Measurements from ENCODE around the gene ADD3.

The ADD3 gene

DNA sequence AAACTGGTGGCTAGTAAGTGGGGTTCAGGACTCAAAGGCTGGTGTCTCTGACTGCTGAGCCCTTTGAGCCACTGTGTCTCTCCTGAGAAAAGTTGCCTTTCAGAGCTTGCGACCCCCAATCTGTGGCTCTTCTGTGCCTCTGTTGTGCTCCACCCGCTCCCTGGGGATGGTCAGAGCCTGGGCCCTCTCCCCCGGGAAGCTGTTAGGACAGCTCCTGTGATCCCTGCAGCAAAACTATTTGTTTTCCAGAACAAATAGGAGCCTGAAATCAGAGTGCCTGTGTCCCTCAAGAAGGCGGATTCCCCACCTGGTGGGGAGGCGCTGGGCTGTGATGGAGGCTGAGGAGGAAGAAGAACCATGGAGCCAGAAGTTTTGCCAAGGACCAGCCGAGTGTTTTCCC lies 143.2 kb downstream of the ADD3 start:
- no peak for DNase-seq (ENCODE audit: low read depth in 2 of 2)

DNA sequence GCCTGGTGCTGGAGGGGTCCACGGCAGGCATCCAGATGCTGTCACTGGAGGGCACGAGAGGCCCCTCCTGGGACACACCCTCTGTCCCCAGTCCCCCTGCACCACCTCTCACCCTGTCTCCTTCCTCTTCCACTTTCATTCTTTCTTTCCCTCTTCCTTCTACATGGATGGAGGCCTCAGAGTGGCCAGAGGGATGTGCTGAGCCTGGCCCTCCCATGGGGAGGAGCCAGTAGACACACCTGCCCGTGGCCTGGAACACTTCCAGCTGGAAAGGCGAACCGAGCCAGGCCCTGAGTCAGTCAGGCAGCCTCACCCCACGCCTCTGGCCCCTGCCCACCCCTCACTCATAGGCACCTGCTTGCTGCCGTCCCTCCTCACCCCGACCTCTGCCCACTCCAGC lies 143.7 kb downstream of the ADD3 start:
- no peak for DNase-seq (ENCODE audit: low read depth in 2 of 2)

DNA sequence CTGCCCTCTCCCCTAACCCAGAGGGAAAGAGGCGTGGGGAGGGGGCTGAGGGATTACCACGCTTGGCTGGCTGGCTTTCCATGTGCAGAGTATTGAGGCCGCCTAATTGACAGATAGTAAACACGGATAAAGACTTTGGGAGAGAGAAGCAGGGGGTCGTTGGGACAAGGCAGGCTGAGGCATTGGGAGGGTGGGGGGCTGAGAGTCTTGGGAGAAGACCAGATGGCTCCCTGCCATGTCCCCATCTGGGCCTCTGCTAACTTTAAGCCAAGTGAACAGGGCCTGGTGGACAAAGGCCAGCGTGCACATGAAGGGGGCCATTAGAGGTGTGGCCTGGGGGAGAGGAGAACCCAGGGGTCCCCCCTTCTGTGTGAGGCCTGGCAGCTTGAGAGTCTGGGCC lies 144.2 kb downstream of the ADD3 start:
- no peak for DNase-seq (ENCODE audit: low read depth in 2 of 2)

DNA sequence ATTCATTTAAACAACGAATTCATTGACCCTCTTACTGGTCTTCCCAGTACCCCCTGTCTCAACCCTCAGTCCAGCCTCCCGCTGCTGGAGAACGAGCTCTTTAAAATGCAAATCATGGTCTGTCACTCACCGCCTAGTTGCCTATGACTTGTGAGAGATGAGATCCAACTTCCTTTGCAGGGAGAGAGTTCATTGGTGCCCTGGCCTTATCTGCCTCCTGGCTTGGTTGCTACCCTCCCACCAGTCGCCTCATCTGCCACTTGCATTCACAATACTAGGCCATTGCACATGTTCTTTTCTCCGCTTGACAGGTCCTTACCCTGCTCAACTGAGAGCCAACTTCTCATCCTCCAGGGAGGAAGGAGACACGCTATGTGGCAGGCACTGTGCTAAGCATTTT lies 145.6 kb downstream of the ADD3 start:
- no peak for DNase-seq (ENCODE audit: low read depth in 2 of 2)

DNA sequence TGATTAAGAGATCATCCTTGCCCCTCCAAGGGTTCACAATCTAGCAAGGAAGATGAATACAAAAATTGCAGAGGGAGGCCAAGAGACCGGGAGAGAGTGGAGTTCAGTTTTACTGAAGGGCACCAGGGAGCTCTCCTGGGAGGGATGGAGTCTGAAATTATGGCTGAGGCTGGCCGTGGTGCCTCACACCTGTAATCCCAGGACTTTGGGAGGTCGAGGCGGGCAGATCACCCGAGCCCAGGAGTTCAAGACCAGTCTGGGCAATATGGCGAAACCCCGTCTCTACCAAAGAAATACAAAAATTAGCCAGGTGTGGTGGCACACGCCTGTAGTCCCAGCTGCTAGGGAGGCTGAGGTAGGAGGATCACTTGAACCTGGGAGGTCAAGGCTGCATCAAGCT lies 148.3 kb downstream of the ADD3 start:
- no peak for DNase-seq (ENCODE audit: low read depth in 2 of 2)

DNA sequence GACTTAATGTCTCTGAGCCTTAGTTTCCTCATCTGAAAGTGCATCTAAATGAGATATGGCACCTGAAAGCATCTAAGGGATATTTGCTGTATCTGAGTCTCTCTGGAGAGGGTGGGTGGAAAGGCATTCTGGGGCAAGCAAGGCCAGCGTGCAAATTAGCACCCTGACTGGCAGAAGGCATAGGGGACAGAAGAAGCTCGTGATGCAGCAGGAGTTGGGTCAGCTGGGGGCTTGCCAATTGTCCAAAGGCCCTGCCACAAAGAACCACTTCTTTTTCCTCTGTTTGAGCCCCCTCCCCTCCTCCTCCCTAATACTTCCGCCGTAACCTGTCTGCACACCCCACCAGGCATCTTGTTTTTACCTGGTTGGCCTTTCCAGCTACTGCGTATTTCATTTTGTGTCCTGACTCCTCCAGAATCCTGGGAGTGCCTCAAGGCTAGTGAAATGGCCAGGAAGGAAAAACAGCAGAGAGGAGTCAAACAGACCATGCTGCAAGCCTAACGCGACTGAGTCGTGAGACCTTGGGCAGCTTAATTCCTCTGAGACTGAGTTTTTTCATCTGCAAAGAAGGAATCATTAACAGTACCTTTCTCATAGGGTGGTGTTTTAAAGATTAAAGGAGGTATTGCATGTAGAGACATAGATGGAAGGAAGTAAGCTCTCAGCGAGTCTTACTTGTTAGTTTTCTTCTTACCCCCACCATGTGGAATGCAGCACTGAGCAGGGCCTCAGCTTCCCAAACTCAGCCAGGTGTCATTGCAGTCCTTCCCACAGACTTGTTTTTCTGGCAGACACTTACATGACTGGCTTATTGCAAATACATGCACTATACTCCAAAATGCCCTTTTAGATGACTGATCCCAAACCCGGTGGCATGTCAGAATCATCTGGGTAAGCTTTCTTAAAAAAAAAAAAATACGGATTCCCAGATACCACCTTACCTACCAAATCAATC lies 150.5 kb downstream of the ADD3 start:
- DNase-seq (ENCODE audit: low read depth in 2 of 2): no peak

DNA sequence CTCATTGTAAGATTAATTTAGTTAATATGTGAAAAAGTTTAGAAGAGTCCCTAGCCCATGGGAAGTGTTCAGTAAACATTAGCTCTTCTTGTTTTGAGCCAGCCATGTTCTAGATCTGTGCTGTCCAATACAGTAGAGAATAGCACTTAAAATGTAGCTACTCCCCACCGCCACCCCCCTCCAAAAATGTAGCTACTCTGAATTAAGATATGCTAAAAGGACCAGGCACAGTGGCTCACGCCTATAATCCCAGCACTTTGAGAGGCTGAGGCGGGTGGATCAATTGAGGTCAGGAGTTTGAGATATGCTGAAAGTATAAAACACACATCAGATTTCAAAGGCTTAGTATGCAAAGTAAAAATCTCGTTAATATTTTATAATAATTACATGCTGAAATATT lies 152.3 kb downstream of the ADD3 start:
- DNase-seq (ENCODE audit: low read depth in 2 of 2): no peak

DNA sequence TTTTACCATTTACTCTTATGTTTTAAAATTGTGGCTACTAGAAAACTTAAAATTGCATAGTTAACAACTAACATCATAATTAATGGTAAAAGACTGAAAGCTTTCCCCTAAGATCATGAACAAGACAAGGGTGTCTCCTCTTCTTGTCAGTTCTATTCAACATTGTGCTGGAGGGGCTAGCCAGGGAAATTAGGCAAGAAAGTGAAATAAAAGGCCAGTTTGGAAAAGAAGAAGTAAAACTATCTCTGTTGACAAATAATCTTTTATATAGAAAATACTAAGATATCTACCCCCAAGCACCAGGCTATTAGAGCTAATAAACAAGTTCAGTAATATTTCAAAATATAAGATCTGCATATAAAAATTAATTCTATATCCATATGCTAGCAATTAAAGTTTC lies 152.7 kb downstream of the ADD3 start:
- DNase-seq (ENCODE audit: low read depth in 2 of 2): no peak

DNA sequence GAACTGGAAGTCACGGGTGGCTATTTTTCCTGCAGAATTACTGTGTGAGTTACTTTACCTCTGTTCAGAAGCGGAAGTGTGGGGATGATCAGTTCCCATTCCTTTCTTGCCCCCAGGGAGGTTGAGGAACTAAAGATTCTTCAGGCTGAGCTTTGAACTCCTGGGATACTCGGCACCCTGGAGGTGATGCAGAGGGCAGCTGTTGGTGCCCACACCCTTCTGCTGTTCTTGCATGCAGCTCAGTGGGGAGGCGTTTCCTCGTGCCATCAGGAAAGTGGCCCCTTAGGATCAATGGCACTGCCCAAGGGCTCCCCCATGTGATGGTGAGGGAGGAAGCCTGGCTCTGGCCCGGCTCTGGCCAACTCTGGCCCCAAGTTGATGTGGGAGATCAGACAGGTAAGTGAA lies 155.0 kb downstream of the ADD3 start:
- no peak for DNase-seq (ENCODE audit: low read depth in 2 of 2)

DNA sequence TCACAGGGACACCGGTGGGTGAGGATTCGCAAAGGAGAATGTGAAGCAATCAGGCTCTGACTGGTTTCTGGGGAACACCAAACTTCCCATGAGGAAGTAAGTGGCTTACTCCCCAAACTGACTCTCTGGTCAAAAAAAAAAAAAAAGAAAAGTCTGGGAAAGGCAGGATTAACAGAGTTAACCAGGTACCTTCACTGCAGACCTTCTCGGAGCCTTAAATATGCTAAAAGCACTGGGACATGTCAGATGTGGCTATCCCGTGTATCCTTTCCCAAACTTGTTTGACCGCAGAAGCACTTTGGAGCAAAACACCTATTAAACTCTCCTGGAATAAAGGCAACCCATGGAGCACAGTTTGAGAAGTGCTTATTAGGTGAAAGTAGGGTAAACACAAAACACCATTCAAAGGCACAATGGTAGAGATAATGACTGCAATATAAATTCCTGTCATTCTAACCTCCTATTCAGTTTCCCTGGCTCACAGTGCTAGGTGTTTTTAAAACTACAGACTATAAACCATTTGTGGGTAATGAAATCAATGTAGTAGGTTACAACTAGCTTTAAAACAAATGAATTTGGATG lies 155.5 kb downstream of the ADD3 start:
- no peak for DNase-seq (ENCODE audit: low read depth in 2 of 2)

DNA sequence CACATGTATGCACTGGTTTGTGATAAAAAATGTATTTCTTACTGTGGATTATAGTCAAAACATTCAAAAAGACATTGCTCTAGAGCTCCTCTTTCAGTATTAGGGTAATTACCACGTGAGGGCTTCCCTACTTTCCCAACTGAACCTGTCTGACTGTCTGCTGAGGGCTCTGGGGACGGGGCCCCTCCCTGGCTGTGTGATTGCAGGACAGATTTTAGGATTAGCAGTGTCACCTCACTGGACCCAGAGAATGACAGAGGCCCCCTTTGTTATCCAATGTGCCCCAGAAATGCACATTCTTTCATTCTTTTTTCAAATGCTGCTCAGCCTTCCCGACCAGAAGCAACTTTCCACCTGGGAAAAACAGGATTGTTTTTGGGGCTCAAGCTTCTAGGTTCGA lies 156.1 kb downstream of the ADD3 start:
- DNase-seq (ENCODE audit: low read depth in 2 of 2): no peak

DNA sequence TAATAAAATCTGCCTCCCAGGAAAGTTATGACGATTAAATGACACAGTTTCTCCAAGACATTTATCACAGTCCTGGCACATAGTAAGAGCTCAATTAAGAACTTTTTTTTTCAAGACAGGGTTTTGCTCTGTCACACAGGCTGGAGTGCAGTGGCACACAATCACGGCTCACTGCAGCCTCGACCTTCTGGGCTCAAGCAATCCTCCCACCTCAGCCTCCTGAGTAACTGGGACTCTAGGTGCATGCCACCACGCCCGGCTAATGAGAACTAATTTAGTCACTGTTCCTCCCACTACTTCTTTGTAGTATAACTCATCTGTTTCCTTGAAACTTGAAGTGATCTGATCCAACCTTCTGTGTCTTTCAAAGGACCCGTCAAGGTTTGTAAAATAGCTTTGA lies 157.5 kb downstream of the ADD3 start:
- no peak for DNase-seq (ENCODE audit: low read depth in 2 of 2)

DNA sequence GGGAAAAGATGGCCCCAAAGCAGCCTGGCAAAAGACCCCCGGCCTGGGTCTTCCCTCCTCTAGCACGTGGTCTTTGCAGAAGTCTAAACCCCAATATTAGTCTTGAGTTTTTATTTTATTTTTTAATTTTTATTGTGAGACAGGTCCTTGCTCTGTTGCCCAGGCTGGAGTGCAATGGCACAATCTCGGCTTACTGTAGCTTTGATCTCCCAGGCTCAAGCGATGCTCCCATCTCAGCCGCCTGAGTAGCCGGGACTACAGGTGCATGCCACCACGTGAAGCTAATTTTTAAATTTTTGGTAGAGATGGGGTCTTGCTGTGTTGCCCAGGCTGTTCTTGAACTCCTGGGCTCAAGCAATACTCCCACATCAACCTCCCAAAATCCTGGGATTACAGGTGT lies 159.4 kb downstream of the ADD3 start:
- no peak for DNase-seq (ENCODE audit: low read depth in 2 of 2)

DNA sequence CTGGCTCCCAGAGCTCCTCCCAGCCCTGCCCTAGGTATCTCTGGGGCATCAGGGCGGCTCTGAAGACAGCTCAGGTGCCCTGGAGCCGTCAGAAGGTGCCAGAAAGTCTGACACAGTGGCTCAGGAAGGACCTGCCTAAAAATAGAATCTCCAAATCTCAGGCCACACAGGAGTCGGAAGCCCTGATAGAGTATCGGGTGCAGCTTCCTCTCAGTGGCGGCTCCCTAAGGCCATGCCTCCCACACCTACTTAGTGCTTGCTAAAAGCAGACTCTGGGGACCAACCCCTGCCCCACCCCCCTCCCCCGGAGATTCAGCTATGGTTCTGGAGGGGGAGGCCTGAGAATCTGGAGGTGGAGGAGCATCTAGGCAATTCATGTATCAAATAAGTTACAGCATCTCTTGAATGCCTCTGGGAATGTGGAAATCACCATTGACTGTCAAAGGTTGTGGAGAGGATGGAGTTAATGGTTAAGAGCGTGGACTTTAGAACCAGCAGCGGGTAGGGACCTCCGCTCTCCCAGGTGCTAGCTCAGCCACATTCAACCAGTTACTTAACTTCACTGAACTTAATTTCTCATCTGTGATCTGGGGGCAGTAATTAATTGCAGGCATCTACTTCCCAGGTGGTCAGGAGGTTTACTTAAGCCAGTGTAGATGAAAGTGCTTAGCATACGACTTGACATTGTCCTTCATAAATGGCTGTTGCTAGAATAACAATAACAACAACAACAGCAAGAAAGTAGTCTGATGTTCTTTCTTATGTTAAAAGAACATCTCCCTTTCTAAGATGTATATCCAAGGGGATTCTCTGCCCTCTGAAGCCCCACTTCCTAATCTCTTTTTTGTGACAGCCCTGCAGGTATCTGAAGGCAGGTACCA lies 161.1 kb downstream of the ADD3 start:
- DNase-seq (ENCODE audit: low read depth in 2 of 2): no peak

DNA sequence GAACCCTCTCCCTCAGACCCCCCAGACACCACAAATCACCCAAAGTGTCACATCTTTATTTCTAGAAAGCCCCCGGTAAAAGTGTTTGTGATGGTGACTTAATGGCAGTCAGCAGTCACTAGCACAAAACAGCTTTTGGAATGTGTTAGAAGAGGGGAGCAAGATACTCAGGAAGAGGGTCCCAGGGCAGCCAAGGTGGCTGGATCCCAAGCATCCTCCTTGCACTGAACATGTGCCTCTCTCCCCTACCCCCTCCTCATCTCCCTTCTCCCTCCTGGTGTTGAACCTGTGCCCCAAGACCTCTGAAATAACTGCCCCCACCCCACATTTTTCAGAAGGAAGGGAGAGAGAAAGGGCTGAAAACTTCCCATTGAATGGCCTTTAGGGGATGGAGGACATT lies 161.8 kb downstream of the ADD3 start:
- DNase-seq (ENCODE audit: low read depth in 2 of 2): no peak

DNA sequence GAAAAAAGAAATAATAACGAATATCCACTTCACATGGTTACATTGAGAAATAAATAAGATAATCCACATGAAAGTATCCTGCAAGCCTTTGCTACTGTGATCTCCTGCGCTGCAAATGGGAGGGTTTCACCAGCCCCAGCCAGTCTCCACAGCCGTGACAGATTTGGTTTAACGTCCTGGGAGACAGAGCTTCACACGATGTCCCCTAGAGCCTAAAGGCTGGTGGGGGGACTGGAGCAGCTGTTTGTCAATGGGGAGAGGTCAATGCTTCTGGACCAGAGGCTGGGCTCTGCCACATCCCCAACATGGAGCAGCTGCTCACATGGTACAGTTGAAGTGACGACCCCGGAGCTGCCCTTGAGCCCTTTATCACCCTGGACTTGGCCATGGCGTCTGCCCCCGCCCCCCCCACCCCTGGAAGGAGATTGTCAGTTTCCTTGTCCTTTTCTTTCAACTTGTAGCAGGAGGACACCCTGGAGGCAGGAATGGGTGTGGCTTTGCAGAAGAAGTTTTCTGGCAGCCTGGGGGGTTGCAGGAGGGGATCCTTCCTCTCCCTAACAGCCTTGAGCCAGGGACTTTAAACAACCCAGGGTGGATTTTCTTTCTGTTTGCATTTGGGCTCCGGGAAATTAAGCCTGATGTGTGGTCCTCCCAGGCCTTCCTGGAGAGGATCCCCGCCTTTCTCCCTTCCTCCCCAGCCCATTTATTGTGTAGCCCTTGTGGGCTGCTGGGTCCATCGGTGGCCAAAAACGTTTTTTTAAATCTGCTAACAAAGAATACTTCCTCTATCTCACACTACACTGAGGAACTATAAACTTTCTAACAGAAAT lies 162.6 kb downstream of the ADD3 start:
- no peak for DNase-seq (ENCODE audit: low read depth in 2 of 2)

DNA sequence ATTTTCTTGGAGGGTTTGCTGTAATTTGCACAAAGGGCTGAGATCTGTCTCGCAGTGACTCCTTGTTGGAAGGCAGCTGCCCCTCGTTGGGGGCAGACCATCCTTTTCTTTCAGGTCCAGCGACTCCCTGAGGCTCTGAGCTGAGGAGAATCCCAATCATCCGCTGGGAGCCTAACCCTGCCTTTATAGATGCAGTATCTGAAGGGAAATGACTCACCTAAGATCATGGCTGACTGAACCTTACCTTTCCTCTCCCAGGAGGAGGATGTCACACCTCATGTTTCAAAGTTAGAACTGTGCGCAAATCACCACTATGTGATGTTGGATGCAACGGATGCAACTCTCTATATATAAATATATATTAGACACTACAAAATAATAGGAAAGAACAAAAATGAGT lies 163.2 kb downstream of the ADD3 start:
- DNase-seq (ENCODE audit: low read depth in 2 of 2): no peak

DNA sequence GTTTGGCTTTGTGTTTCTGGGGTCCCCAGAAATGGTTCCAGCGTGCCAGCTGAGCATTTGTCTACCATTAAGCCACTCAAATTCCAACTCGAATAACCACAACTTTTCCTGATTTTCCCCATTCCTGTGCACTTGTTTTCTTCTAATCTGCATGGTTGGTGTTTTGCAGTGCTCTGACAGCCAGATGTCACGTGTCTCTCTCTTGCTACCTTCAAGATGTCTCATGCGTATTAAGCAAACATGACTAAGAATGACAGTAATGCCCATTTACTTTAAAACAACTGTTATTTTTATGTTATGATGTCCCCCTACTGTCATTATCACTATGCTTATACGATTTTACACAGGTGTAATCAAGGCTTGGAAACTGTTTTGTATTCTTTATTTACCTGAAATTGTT lies 164.4 kb downstream of the ADD3 start:
- DNase-seq (ENCODE audit: low read depth in 2 of 2): no peak

DNA sequence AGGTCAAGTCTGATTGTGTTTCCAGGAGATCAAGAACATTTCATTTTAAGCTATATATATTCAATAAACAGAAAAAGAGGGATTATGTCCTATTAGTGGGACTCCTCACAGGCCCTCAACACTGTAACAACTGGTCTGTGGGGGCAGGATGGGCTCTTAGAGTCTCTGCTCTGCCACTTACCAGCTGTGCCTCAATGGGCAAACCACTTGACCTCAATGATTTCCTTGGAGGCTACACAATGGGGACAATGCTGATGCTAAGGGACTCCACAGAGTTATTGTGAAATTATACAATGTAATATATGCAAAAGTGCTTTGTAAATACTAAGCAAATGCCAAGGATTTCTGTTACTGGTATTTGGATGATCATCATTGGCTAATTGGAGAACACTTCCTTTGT lies 166.4 kb downstream of the ADD3 start:
- DNase-seq (ENCODE audit: low read depth in 2 of 2): no peak

DNA sequence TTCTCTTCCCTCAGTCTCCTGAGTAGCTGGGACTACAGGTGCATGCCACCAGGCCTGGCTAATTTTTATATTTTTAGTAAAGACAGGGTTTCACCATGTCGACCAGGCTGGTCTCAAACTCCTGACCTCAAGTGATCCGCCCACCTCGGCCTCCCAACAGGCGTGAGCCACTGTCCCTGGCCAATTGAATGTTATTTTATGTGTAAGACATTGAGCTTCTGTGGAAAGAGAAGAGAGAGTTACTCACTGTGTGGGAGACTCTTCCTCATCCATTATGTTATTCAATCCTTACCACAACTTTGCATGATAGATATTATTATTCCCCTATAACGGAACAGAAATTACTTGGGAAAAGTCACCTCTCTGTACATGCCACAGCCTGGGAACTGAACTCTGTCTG lies 167.0 kb downstream of the ADD3 start:
- no peak for DNase-seq (ENCODE audit: low read depth in 2 of 2)

DNA sequence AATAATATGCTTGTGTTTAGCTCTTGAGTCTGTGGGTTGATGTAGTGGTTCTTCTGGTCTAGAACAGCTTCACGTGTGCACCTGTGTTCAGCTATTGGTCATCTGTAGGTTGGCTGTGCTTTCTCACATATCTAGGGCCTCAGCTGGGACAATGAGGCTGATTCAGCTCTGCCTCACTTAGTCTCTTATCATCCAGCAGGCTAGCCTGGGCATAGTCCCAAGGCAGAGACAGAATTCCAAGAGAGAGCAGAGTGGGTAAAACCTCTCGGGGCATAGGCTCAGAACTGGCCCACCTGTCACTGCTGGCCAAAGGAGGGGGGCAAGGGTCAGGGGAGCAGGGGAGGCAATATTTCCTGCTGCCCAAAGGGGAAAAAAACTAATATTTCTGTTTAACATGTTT lies 167.6 kb downstream of the ADD3 start:
- DNase-seq (ENCODE audit: low read depth in 2 of 2): no peak

Data from activated CD4-positive, alpha-beta T cell treated with anti-CD3 and anti-CD28 coated beads for 24 hours (primary cell).